ENCODE measurements around the gene KRTAP10-7. TPM values are rescaled to one million over a fixed set of nuclear protein-coding genes. Genes with fewer than 3 reads are reported as not detected.
"Not testable (repeated sequence)": the region's sequence is repeated elsewhere in the genome, so short reads cannot be mapped to it uniquely, and the experiment has no call there.

The KRTAP10-7 gene
- total RNA-seq, 4 donors from 2014 or later, result not detected

DNA sequence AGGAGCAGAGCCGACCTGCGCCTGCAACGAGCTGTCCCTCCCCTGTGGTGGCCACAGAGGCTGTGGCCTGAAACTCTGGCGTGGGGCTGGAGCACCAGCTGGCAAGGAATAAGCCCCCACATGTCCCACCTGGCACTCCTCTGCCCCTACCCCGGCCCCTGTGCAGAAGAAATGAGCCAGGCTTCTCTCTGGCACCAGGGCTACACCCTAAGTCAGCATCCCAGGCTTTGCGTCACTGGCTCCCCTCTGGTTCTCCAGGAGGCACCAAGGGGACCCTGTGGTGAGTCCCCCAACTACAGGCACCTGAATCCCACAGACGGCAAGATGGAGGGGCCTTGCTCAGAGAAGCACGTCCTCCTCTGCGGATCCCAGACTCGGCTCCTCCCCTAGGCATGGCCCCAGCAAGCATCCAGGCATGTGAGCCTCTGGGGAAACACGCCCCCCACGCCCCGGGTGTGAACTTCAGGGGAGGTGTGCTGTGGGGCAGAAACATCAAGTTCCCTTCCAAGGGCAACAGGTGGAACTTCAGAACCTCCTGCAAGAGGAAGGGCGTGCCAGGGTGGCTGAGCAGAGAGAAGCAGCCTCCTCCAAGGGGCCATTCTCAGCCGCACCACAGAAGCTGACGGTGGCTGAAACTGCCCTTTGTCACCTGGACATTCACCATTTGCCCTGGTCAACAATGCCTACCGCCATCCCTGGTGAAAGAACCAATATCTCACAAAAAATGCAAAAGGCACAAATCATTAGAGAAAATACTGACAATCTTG, 2.9 kb downstream of the KRTAP10-7 start:
- DNase-seq (ENCODE audit: low spot score) (no peak), ATAC-seq (ENCODE audit: low FRiP score) (no peak)
- TF ChIP-seq, protein P1, sequence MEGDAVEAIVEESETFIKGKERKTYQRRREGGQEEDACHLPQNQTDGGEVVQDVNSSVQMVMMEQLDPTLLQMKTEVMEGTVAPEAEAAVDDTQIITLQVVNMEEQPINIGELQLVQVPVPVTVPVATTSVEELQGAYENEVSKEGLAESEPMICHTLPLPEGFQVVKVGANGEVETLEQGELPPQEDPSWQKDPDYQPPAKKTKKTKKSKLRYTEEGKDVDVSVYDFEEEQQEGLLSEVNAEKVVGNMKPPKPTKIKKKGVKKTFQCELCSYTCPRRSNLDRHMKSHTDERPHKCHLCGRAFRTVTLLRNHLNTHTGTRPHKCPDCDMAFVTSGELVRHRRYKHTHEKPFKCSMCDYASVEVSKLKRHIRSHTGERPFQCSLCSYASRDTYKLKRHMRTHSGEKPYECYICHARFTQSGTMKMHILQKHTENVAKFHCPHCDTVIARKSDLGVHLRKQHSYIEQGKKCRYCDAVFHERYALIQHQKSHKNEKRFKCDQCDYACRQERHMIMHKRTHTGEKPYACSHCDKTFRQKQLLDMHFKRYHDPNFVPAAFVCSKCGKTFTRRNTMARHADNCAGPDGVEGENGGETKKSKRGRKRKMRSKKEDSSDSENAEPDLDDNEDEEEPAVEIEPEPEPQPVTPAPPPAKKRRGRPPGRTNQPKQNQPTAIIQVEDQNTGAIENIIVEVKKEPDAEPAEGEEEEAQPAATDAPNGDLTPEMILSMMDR (IDR thresholded peaks at IDR 0.05), result no peak

DNA sequence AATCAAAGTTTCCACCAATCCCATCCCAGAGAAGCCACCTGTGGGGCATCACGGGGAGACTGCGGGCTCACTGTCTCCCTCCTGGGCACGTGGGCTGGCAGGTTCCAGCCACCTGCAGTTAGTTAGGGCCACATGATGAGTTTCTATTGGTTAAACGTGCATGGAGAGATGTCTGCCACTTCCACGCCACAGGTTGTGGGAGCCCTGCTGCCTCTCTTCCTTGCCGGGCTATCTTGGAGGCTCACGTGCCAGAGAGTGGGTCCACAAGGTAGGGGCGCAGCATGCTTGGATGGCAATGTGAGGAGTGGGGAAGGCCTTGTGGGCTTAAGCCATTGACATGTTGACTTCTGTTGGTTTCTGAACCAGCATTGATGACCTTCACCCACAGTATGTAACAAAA, 3.5 kb downstream of the KRTAP10-7 start:
- no peak for DNase-seq (ENCODE audit: low spot score)
- ATAC-seq (ENCODE audit: low FRiP score), result no peak
- TF ChIP-seq, protein P1 (IDR thresholded peaks at IDR 0.05), result no peak

DNA sequence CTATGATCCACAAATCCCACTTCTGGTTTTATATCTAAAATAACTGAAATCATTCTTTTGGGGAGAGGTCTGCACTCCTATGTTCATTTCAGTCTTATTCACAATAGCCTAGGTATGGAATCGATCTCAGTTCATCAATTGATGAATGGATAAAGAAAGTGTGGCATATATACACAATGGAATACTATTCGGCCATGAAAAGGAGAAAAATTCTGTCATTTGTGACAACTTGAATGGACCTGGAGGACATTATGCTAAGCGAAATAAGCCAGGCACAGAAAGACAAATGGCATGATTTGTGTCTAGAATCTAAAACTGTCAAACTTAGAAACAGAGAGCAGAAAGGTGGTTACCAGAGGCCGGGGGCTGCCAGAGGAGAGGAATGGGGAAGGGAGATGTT, 6.1 kb downstream of the KRTAP10-7 start:
- TF ChIP-seq, protein P1 (IDR thresholded peaks at IDR 0.05), result no peak
- DNase-seq (ENCODE audit: low spot score) (no peak), ATAC-seq (ENCODE audit: low FRiP score) (no peak)

DNA sequence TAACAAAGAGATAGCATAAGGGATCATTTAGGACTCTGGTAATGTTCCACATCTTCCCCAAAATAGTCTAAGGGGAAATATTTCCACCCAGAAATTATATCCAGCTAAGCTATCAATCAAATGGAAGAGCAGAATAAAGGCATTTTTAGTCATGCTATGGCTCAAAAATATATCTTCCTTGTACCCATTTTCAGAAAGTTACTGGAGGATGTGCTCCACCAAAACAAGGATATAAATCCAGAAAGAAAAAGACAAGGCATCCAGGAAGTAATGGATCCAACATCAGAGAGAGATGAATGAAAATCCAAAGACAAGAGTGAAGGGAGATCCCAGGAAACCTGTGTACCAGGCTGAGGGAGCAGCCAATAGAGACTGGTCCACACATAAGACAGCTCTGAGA, 8.8 kb downstream of the KRTAP10-7 start:
- TF ChIP-seq, protein P1 (IDR thresholded peaks at IDR 0.05), result no peak
- no peak for ATAC-seq (ENCODE audit: low FRiP score)
- DNase-seq (ENCODE audit: low spot score), result no peak

DNA sequence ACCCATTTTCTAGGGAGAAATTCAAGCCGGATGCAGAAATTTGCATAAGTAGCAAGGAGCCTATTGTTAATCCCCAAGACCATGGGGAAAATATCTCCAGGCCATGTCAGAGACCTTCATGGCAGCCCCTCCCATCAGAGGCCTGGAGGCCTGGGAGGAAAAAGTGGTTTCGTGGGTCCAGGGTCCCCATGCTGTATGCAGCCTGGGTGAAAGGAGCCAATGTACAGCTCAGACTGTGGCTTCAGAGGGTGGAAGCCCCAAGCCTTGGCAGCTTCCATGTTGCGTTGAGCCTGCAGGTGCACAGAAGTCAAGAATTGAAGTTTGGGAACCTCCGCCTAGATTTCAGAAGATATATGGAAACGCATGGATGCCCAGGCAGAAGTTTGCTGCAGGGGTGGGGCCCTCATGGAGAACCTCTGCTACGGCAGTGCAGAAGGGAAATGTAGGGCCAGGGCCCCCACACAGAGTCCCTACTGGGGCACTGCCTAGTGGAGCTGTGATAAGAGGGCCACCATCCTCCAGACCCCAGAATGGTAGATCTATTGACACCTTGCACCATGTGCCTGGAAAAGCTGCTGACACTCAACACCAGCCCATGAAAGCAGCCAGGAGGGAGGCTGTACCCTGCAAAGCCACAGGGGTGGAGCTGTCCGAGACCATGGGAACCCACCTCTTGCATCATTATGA, 9.9 kb downstream of the KRTAP10-7 start:
- ATAC-seq (ENCODE audit: low FRiP score); DNase-seq (ENCODE audit: low spot score): not testable (repeated sequence)

DNA sequence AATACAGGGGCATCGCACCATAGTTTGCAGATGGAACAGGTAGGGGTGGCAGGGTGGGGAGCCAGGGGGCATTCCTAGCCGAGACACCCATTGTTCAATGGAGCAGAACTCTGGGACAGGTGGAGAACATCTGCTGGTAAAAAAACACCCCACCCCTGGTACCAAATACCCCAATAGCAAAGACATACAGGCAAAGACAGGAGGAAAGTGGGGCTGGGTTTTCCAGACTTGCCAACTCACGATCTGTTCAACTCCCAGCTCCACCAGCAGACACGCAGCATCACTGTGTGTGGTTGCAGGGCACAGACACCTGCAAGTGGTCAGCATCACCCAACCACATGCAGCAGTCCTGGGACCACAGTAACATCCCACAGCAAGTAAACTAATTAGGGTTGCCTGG, 11.2 kb downstream of the KRTAP10-7 start:
- TF ChIP-seq, protein P1 (IDR thresholded peaks at IDR 0.05), result no peak
- ATAC-seq (ENCODE audit: low FRiP score) (no peak), DNase-seq (ENCODE audit: low spot score) (no peak)

DNA sequence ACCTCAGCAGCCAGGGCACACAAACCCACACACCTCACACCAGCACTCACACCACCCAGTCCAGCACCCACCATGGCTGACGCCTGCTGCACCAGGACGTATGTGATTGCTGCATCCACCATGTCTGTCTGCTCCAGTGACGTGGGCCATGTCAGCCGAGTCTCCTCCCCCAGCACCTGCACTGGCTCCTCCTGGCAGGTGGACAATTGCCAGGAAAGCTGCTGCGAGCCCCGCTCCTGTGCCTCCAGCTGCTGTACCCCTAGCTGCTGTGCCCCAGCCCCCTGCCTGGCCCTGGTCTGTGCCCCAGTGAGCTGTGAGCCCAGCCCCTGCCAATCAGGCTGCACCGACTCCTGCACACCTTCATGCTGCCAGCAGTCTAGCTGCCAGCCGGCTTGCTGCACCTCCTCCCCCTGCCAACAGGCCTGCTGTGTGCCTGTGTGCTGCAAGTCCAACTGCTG, 11.7 kb downstream of the KRTAP10-7 start, which contains the start of gene KRTAP10-8:
Gene KRTAP10-8, plus strand, starts transcription at position 51 of the 458 bp plus-strand sequence. Its CDS starts 22 bp downstream, at position 73.
- TF ChIP-seq, protein P1 (IDR thresholded peaks at IDR 0.05), result no peak
- DNase-seq (ENCODE audit: low spot score) (no peak), ATAC-seq (ENCODE audit: low FRiP score) (no peak)

Data from omental fat pad (tissue), 4 donors.